A673 (cell line): ENCODE data around the gene LYPLA2. TPM values are rescaled to one million over a fixed set of nuclear protein-coding genes. Genes with fewer than 3 reads are reported as not detected.
A peak's percentile ranks its signal among the peaks of the same experiment; 100 is the strongest.

ENCODE experiments used
- BruUV-seq: library from RNA; stranded (reverse); fragments of 400-500 nt; replicated peaks from 2 replicates; lab custom pipeline; 2021; lab: Mats Ljungman, UMichigan
- CTCF ChIA-PET: fragments of 300-600 bp; sonication (Branson Sonifier 250); formaldehyde crosslinking; loops from one replicate; lab custom pipeline; 2022; ENCODE audit warnings: antibody characterized with exemption; lab: Charles Lee
- POLR2A ChIA-PET: fragments of 300-600 bp; sonication (Branson Sonifier 250); formaldehyde crosslinking; loops from one replicate; lab custom pipeline; 2022; ENCODE audit warnings: antibody characterized with exemption; ENCODE audit not compliant: low non-redundant PET; lab: Charles Lee
- DNase-seq: peaks from one replicate; pipeline ENCODE4 v3.0.0-alpha.2; 2015; ENCODE audit warnings: low spot score
- H3K27ac ChIP-seq: fragments of 200-600 bp; sonication (generic); 2 replicates; pipeline ENCODE4 v1.5.1; 2016; ENCODE audit warnings: mixed run types, low read depth, mild to moderate bottlenecking, mixed read lengths, antibody characterized with exemption, low read length; ENCODE audit not compliant: poor library complexity, severe bottlenecking
- H3K27me3 ChIP-seq: fragments of 200-600 bp; sonication (generic); replicated peaks from 2 replicates; pipeline ENCODE4 v1.6.1; 2017; ENCODE audit warnings: mixed run types, low read depth, mild to moderate bottlenecking, mixed read lengths, antibody characterized with exemption, low read length; ENCODE audit not compliant: insufficient read depth, poor library complexity
- H3K36me3 ChIP-seq: fragments of 200-600 bp; sonication (generic); 2 replicates; pipeline ENCODE4 v1.6.1; 2016; ENCODE audit warnings: mixed run types, mild to moderate bottlenecking, mixed read lengths, antibody characterized with exemption, low read length; ENCODE audit not compliant: insufficient read depth, poor library complexity, severe bottlenecking
- H3K4me1 ChIP-seq: fragments of 200-600 bp; sonication (generic); 2 replicates; pipeline ENCODE4 v1.6.1; 2017; ENCODE audit warnings: mixed run types, mild to moderate bottlenecking, mixed read lengths, antibody characterized with exemption, low read length; ENCODE audit not compliant: insufficient read depth, poor library complexity, severe bottlenecking
- H3K4me3 ChIP-seq: fragments of 200-600 bp; sonication (generic); 2 replicates; pipeline ENCODE4 v1.5.1; 2016; ENCODE audit warnings: low read depth, mixed run types, mild to moderate bottlenecking, mixed read lengths, low read length; ENCODE audit not compliant: poor library complexity, severe bottlenecking
- H3K9me3 ChIP-seq: fragments of 200-600 bp; sonication (generic); 2 replicates; pipeline ENCODE4 v1.6.1; 2016; ENCODE audit warnings: mixed run types, low read depth, mild to moderate bottlenecking, mixed read lengths, antibody characterized with exemption, low read length; ENCODE audit not compliant: poor library complexity, severe bottlenecking
- EZH2 ChIP-seq: fragments of 200-600 bp; sonication (generic); IDR thresholded peaks from 2 replicates; pipeline ENCODE4 v1.6.1; 2017; ENCODE audit warnings: borderline replicate concordance, low read depth, mild to moderate bottlenecking, mixed read lengths, antibody characterized with exemption, low read length; ENCODE audit not compliant: poor library complexity, severe bottlenecking
- intact Hi-C: fragments of 100-400 bp; cut with micrococcal nuclease; formaldehyde crosslinking; loops from one replicate; pipeline ENCODE4 v1.10.0; 2022; ENCODE audit not compliant: unreplicated experiment
- total RNA-seq: library from RNA; stranded (reverse); gene quantifications from 2 replicates; pipeline ENCODE4 v1.2.3, GENCODE V29; 2021
- TF ChIP-seq, protein P1 (sequence below): fragments of 300-800, 200-600 bp; sonication (generic); conservative IDR thresholded peaks from 2 replicates; pipeline ENCODE4 v1.5.1; 2017; ENCODE audit warnings: low read depth, mild to moderate bottlenecking, antibody characterized with exemption, low read length, moderate library complexity, mixed read lengths

Gene LYPLA2
- total RNA-seq, 1 experiment from 2014 or later = 66.2 TPM

DNA sequence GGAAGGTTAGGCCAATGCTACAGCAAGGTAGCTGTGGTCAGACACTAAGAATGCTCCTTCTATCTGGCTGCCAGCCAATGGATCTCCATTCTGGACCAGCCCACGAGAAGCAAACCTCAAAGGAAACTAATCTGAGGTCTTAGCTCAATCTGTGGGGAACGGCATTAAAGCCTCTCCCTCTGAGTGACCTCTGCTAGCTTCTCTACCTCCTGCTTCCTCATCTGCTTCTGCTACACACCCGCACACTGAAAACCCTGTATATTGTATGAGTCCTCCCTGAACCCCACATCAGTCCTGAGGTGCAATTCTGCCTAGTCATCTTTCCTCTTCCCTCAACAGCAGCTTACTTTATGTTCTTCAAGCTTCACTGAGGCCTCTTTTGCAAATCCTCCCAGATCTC is 16.5 kb downstream of the LYPLA2 start:
- no TSS peak for BruUV-seq

DNA sequence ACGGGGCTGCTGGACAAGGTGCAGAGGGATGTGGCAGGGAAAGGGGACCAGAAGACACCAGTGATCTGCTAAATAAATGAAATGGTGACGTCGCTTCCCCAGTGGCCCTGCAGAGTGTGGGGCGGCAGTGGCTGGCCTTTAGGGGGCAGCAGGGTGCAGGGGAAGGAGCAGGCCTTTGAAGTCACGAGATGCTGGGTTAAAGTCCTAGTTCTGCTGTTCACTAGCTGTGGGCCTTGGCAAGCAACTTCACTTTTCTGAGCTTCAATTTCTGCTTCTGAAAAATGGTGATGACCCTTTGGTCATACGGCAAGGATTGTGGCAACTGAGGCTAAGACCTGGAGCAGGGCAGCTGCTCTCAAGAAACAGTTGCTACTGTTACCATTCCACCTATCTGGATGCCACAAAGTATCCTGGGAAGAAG is 18.8 kb downstream of the LYPLA2 start:
- BruUV-seq = no TSS peak
- TF ChIP-seq, protein P1, sequence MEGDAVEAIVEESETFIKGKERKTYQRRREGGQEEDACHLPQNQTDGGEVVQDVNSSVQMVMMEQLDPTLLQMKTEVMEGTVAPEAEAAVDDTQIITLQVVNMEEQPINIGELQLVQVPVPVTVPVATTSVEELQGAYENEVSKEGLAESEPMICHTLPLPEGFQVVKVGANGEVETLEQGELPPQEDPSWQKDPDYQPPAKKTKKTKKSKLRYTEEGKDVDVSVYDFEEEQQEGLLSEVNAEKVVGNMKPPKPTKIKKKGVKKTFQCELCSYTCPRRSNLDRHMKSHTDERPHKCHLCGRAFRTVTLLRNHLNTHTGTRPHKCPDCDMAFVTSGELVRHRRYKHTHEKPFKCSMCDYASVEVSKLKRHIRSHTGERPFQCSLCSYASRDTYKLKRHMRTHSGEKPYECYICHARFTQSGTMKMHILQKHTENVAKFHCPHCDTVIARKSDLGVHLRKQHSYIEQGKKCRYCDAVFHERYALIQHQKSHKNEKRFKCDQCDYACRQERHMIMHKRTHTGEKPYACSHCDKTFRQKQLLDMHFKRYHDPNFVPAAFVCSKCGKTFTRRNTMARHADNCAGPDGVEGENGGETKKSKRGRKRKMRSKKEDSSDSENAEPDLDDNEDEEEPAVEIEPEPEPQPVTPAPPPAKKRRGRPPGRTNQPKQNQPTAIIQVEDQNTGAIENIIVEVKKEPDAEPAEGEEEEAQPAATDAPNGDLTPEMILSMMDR = peak; percentile 87
- no peak for TF ChIP-seq EZH2
- ChIA-PET CTCF (interaction anchor here (0.9 to 2.4 kb wide), 5 partner anchors 8 to 218 kb away, joined by 3 to 20 read pairs (median 4); partner anchors contain the start of genes HMGCL and PITHD1), POLR2A (no interaction called here)
- H3K36me3 ChIP-seq = no peaks in the 10 kb centered on the region
- H3K9me3 ChIP-seq = no peaks in the 10 kb centered on the region
- no peak overlapping the region for H3K4me3 ChIP-seq
- H3K27ac ChIP-seq = no peak overlapping the region
- peak; percentile 89 for DNase-seq
- intact Hi-C loops = loop anchor here (5.0 kb wide), 1 partner anchor 108 kb away; no protein-coding TSS in a partner anchor
- no peaks in the 10 kb centered on the region for H3K27me3 ChIP-seq
- no peaks in the 10 kb centered on the region for H3K4me1 ChIP-seq

More for the DNA sequence above, 16.5 kb downstream of the LYPLA2 start:
- no peaks in the 10 kb centered on the region for H3K27me3 ChIP-seq
- no peaks in the 10 kb centered on the region for H3K36me3 ChIP-seq
- ChIA-PET POLR2A (no interaction called here), CTCF (interaction anchor here (0.5 kb wide), 1 partner anchor 90 kb away, joined by 4 read pairs; no protein-coding TSS in a partner anchor)
- H3K27ac ChIP-seq = no peak overlapping the region
- intact Hi-C loops = loop anchor here (5.0 kb wide), 1 partner anchor 110 kb away; no protein-coding TSS in a partner anchor
- H3K4me1 ChIP-seq = no peaks in the 10 kb centered on the region
- no peak overlapping the region for H3K4me3 ChIP-seq
- no peaks in the 10 kb centered on the region for H3K9me3 ChIP-seq
- no peak for TF ChIP-seq EZH2
- TF ChIP-seq, protein P1 = no peak
- DNase-seq = no peak

DNA sequence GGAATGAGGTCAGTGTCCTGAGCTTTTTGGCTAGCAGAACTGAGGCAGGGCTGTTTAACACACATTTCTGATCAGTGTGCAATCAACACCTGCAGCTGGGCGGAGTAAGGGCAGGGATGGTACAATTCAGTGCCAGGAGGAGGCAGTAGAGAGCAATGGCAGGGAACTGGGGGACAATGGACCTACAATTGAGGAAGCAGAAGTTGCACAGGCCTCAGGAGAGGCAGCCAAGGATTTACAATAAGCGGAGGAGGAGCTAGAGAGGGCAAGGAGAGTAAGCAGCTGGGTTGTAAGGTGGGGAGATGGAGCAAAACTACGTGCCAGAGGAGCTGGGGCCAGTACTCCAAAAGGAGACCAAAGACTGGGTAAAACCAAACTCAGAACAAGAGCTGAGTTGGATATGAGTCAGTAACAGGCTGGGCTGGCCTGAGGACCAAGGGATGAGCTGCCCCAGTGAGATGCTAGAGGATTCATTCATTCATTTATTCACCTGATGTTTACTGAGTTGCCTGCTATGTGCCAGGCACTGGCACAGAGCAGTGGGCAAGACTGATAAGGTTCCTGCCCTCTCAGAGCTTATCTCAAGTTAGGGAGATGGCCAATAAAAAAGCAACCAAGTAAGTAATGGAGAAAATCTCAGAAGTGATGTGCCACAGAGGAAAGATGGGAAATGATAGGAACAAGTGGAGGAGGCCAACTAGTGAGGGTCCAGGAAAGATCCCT is 20.0 kb downstream of the LYPLA2 start:
- H3K4me3 ChIP-seq = no peak overlapping the region
- ChIA-PET POLR2A (no interaction called here), CTCF (interaction anchor here (0.6 to 2.4 kb wide), 5 partner anchors 15 to 217 kb away, joined by 4 to 20 read pairs (median 5); partner anchors contain the start of gene HMGCL)
- peak; percentile 70 for DNase-seq
- H3K27ac ChIP-seq = no peak overlapping the region
- no TSS peak for BruUV-seq
- H3K4me1 ChIP-seq = no peaks in the 10 kb centered on the region
- no peak for TF ChIP-seq EZH2
- TF ChIP-seq, protein P1 = peak; percentile 81
- no peaks in the 10 kb centered on the region for H3K27me3 ChIP-seq
- no peaks in the 10 kb centered on the region for H3K36me3 ChIP-seq
- H3K9me3 ChIP-seq = no peaks in the 10 kb centered on the region
- intact Hi-C loops = no loop called here
